ENCODE results near the gene HOXB2.

DNA sequence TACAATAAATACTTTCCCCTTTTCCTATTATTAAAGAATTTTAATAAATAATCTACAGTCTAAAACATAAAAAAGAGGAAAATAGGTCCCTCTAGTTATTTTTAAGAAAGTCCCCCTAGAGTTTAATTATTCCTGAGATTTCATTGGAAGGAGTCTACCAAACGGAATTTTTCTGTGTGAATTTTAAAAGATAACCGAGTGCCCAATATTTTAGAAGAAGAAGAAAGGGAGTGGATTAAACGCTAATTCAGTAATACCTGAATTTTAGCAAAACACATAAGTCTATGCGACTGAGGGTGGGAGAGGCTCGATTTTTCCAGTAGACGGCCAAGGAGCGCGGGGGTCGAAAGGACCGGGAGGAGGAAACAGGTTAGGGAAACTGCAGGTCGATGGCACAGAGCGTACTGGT lies 2.2 kb downstream of the HOXB2 start:
- TF ChIP-seq, protein P1, sequence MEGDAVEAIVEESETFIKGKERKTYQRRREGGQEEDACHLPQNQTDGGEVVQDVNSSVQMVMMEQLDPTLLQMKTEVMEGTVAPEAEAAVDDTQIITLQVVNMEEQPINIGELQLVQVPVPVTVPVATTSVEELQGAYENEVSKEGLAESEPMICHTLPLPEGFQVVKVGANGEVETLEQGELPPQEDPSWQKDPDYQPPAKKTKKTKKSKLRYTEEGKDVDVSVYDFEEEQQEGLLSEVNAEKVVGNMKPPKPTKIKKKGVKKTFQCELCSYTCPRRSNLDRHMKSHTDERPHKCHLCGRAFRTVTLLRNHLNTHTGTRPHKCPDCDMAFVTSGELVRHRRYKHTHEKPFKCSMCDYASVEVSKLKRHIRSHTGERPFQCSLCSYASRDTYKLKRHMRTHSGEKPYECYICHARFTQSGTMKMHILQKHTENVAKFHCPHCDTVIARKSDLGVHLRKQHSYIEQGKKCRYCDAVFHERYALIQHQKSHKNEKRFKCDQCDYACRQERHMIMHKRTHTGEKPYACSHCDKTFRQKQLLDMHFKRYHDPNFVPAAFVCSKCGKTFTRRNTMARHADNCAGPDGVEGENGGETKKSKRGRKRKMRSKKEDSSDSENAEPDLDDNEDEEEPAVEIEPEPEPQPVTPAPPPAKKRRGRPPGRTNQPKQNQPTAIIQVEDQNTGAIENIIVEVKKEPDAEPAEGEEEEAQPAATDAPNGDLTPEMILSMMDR (IDR thresholded peaks at IDR 0.05), result no peak
- no peak for TF ChIP-seq SMC3 (IDR thresholded peaks at IDR 0.05)
- no peak for TF ChIP-seq FOSB (CRISPR knock-in tag; IDR thresholded peaks at IDR 0.05)
- TF ChIP-seq POLR2A (IDR thresholded peaks at IDR 0.05; ENCODE audit: low read length), result no peak
- no peak for TF ChIP-seq CEBPB (IDR thresholded peaks at IDR 0.05)

Measured in A549 (cell line).